ENCODE results near the gene RERE.
"Not testable (repeated sequence)": the region's sequence is repeated elsewhere in the genome, so short reads cannot be mapped to it uniquely, and the experiment has no call there.

The RERE gene

DNA sequence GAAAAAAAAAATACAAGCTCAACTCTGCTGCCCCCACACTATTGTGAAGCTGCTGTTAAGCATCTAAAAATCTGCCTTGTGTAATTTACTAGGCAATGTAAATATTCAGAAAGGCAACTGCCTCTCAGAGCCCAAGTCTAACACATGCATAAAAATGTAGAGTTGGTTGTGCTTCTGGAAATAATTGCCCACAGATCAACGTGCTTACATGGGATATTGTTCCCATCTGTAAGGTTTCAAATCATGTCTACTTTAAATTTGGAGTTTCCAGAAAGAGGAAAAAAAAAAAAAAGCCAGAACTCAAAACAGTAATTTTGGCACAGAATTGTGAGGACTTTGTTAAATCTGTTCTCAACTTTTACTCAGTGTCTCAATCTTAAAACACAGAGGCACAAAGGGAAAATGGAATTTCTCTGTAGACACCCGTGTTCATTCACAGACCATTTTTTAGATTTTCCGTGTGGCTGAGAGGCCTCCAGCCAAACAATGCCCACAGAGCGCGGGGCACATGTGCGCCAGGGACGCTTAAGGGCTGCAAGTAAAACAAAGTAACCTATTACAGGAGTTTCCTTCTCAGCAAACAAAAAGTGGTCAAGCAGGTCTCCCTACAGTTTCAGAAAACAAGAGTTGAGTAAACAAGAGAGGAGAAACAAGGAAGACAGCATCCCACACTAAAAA lies 115.5 kb downstream of the RERE start:
- DNase-seq (ENCODE audit: low read depth, low spot score) = no peak
- H3K4me3 ChIP-seq (ENCODE audit: low read depth, low read length) = peak overlapping the region; percentile 59
- no peak for TF ChIP-seq CTCF (IDR thresholded peaks at IDR 0.05; ENCODE audit: insufficient read depth, low read length, missing control alignments)
- POLR2A ChIA-PET = interaction anchor here (0.6 to 1.4 kb wide), 4 partner anchors 11 to 111 kb away, joined by 3 to 4 read pairs (median 3); no protein-coding TSS in a partner anchor
- CTCF ChIA-PET = interaction anchor here (0.7 to 4.2 kb wide), 10 partner anchors 12 to 726 kb away, joined by 3 to 21 read pairs (median 4); no protein-coding TSS in a partner anchor

GRCh38 chr1:8699679-8700078 lies 117.8 kb downstream of the RERE start:
- H3K4me3 ChIP-seq (ENCODE audit: low read depth, low read length) = no peak overlapping the region
- no peak for DNase-seq (ENCODE audit: low read depth, low spot score)
- POLR2A ChIA-PET = no interaction called here
- TF ChIP-seq CTCF (IDR thresholded peaks at IDR 0.05; ENCODE audit: insufficient read depth, low read length, missing control alignments) = no peak
- CTCF ChIA-PET = interaction anchor here (1.0 to 4.2 kb wide), 6 partner anchors 8 to 149 kb away, joined by 3 to 21 read pairs (median 4); no protein-coding TSS in a partner anchor

DNA sequence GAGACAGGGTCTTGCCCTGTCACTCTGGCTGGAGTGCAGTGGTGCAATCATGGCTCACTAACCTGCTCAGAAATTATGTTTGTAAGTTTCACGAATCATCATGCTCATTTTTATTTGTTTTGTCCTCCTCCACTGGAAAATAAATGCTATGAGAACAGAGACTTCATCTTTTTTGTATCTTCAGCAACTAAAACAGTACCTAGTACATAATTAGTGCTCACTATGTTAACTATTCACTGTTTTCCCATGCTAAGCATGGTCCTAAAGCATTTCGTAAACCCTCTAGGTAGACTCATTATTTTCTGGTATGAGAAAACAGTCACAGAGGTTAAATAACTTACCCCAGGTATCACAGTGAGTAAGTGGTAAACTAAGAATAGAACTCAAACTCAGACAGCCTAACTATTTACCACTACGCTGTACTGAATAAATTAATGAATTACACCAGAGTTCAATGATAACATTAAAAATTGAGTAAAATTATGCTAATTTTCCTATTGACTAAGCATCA lies 118.4 kb downstream of the RERE start:
- ChIA-PET CTCF (interaction anchor here (0.9 to 4.2 kb wide), 8 partner anchors 12 to 150 kb away, joined by 3 to 21 read pairs (median 3); no protein-coding TSS in a partner anchor), POLR2A (no interaction called here)
- no peak overlapping the region for H3K4me3 ChIP-seq (ENCODE audit: low read depth, low read length)
- DNase-seq (ENCODE audit: low read depth, low spot score) = no peak
- TF ChIP-seq CTCF (IDR thresholded peaks at IDR 0.05; ENCODE audit: insufficient read depth, low read length, missing control alignments) = no peak

DNA sequence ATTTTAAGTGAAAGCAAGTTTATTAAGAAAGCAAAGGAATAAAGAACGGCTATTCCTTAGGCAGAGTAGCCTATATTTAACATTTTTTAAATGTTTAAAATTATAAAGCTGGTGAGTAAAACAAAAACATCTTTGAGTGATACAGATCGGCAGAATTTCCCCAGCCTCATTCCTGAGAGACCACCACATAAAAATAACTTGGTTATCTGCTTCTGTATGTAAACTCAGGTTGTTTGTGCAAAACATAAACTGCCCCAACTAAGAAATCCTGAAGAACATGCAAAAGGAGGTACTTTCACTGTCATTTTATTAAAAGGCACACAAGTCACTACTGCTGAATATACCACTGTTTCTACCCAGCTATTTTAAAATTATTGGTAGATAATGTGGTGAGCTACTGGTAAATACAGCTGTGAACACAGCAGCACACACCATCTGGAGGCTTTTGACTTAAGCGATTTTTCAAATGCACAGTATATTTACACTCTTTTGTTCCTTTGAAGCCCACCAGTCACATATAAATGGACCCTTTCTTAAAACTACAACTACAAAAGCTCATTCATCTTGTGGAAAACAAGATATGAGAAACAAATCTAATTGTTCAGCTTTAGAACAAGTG lies 119.3 kb downstream of the RERE start:
- no peak for DNase-seq (ENCODE audit: low read depth, low spot score)
- H3K4me3 ChIP-seq (ENCODE audit: low read depth, low read length) = no peak overlapping the region
- TF ChIP-seq CTCF (IDR thresholded peaks at IDR 0.05; ENCODE audit: insufficient read depth, low read length, missing control alignments) = no peak
- ChIA-PET POLR2A (no interaction called here), CTCF (interaction anchor here (0.9 to 4.2 kb wide), 7 partner anchors 19 to 151 kb away, joined by 3 to 21 read pairs (median 3); no protein-coding TSS in a partner anchor)

GRCh38 chr1:8695442-8695841 lies 122.0 kb downstream of the RERE start:
- CTCF ChIA-PET; DNase-seq (ENCODE audit: low read depth, low spot score); H3K4me3 ChIP-seq (ENCODE audit: low read depth, low read length): not testable (repeated sequence)
- POLR2A ChIA-PET = interaction anchor here (0.7 kb wide), 1 partner anchor 8 kb away, joined by 4 read pairs; no protein-coding TSS in a partner anchor

DNA sequence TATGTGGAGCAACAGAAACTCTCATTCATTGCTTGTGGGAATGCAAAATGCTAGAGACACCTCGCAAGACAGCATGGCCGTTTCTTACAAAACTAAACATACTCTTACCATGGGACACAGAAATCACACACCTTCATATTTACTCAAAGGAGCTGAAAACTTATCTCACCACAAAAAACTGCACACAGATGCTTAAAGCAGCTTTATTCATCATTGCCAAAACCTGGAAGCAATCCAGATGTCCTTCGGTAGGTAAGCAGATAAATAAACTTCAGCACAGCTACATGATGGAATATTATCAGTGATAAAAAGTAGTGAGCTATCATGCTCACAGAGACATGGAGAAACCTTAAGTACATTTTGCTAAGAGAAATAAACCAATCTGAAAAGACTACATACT lies 124.3 kb downstream of the RERE start:
- ChIA-PET CTCF (interaction anchor here (1.2 kb wide), 1 partner anchor 21 kb away, joined by 7 read pairs; no protein-coding TSS in a partner anchor), POLR2A (interaction anchor here (0.6 kb wide), 1 partner anchor 8 kb away, joined by 3 read pairs; no protein-coding TSS in a partner anchor)
- H3K4me3 ChIP-seq (ENCODE audit: low read depth, low read length) = no peak overlapping the region
- no peak for DNase-seq (ENCODE audit: low read depth, low spot score)
- no peak for TF ChIP-seq CTCF (IDR thresholded peaks at IDR 0.05; ENCODE audit: insufficient read depth, low read length, missing control alignments)

Measured in AG04449 (cell line).